IPS-NIHi7 (cell line): ENCODE measurements around the gene PBRM1.

Experiments used
- DNase-seq: peaks from one replicate; pipeline ENCODE4 v3.0.0; 2012; ENCODE audit warnings: mixed read lengths; ENCODE audit errors: extremely low spot score

Gene PBRM1

DNA sequence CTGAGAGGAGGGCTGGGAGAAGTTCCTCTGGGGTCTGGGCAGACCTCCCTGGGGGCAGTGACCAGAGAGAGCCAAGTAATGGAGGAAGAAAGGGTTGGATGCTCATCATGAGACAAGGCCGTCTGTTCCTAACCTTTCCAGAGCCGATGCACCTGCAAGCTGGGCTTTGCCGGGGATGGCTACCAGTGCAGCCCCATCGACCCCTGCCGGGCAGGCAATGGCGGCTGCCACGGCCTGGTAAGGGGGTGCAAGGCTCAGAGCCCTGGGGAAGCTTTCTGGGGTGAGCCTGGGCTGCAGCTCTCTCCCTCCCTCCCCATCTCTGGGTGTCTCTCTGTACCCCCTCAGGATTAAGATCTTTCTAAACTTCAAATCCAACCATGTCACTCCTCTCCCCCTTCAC lies 174.2 kb downstream of the PBRM1 start:
- no peak for DNase-seq

- no peak for DNase-seq
Observed at GRCh38 chr3:52509753-52510328, 175.9 kb downstream of the PBRM1 start.

DNA sequence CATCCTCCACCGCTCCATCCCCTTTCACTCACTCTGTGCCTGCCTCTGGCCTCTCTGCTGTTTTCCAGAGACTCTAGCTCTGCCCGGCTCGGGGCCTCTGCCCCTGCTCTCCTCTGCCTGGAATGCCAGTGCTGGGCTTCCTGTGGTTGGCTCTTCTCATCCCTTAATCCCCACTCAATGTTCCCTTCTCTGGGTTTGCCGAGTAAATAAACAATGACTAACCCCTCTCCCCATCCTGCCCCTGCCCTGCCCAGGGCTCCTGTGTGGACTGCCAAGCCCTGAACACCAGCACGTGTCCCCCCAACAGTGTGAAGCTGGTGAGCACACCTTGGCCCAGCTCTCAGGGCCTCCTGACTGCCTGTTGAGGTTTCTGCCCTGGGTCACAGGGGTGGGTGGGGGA lies 178.4 kb downstream of the PBRM1 start:
- no peak for DNase-seq

DNA sequence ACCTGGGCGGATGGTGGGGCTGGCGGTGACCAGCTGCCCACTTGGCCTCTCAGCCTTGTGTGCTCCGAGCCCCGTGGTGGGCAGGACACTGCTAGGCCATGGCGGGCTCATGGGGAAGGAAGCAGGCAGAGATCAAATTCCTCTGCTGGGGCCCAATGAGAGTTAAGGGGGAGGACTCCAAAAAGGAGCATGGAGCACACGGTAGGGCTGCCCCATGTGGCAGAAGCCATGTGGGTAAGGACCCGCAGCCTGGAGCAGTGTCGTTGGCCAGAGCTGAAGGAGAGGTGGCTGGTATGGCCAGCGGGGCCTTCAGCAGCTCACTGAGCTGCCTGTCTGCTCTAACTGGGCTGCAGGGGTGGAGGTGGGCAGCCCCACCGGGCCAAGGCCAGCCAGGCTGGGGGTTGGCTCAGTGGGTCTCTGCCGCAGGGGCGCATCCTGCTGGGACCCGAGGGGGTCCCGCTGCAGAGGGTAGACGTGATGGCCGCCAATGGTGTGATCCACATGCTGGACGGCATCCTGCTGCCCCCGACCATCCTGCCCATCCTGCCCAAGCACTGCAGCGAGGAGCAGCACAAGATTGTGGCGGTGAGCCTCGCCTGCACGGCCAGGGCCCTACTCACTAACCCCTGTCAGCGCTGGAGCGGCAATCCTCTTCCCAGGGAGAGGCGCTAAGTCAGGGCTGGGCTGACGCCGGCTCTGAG lies 179.3 kb downstream of the PBRM1 start:
- no peak for DNase-seq

- no peak for DNase-seq
Observed at GRCh38 chr3:52504977-52505376, 180.7 kb downstream of the PBRM1 start.

DNA sequence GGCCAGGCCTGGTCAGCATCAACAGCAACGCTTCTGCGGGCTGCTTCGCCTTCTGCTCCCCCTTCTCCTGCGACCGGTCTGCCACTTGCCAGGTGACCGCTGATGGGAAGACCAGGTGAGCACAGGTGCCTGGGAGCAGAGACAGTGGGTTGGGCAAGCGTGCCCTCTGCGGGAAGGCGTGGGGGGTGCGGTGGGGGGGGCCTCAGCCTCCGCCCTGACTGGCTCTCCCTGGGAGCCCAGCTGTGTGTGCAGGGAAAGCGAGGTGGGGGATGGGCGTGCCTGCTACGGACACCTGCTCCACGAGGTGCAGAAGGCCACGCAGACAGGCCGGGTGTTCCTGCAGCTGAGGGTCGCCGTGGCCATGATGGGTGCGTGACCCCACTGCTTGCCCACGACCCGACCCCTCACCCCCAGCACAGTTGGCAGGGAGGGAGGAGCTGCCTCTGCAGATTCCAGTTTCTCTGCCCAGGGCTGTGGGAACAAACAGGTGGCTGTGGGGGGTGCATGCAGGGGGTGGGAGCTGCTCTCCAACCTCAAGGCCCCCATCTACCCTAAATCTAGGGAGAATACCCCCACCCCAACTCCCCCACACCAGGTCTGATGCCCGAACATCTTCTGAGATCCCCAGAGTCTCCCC lies 181.8 kb downstream of the PBRM1 start:
- DNase-seq, result no peak

GRCh38 chr3:52502808-52503350 lies 182.8 kb downstream of the PBRM1 start:
- no peak for DNase-seq

GRCh38 chr3:52502001-52502400 lies 183.7 kb downstream of the PBRM1 start:
- no peak for DNase-seq

GRCh38 chr3:52501046-52501445 lies 184.7 kb downstream of the PBRM1 start:
- DNase-seq, result no peak

- DNase-seq, result no peak
Observed at GRCh38 chr3:52498137-52499054, 187.3 kb downstream of the PBRM1 start.

GRCh38 chr3:52495777-52496602 lies 189.7 kb downstream of the PBRM1 start:
- DNase-seq, result no peak
